ENCODE results near the gene OTX2. TPM values are rescaled to one million over a fixed set of nuclear protein-coding genes. Genes with fewer than 3 reads are reported as not detected.

Gene OTX2
- total and polyA plus RNA-seq, 2 experiments from 2014 or later: 16.5 to 23.9 TPM

DNA sequence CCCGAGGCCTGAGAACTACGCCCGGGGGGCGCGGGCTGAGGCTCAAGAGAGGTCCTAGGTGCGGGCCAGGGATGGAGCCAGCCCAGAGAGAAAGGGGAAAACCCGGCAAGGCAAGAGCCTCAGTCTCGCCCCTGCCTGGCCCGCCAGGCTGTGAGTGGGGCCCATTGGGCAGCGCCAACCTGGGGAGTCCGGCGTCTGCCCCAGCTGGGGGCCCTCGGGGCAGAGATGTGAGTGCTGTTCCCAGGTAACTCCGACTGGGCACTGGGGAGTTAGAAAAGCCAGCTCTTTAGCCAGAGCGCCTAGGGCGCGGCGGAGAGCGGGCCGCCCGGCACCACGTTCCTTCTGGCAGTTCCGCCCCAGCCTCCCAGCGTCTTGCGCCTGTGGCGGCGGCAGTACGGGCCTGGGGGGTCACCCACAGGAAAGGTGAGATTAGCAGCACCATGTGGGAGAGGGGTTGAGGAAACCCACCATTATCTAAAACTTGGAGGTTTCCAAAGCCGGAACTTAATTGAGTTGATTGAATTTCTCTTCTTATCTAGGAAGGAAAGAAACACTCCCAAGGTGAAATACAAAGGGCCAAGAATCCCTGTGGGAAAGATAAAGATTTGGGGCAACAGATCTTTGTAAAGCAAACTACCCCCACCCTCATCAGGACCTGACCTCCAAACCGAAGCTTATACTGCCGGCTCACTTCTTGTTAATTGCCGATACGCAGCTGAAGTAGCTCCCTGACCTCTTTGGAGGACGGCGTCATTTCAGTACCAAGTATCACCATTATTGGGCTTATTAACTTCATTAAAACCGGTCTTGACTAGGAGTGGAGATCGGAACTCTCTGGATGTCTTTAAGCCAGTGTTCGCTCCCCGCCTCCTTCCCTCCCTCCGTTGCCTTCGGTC lies 11.6 kb downstream of the OTX2 start:
- H3K79me2 ChIP-seq (replicated peaks; ENCODE audit: insufficient read depth): peaks cover 29% of the 10 kb centered on the region
- peaks cover 22% of the 10 kb centered on the region for H3F3A ChIP-seq (replicated peaks; ENCODE audit: low read depth)
- H4K20me1 ChIP-seq (replicated peaks; ENCODE audit: insufficient read depth): no peaks in the 10 kb centered on the region
- peak overlapping the region; percentile 64 for H3K4me3 Mint-ChIP-seq
- ATAC-seq (peak; percentile 39), DNase-seq (ENCODE audit: low spot score) (peak; percentile 73)
- H3K9me3 Mint-ChIP-seq: no peaks in the 10 kb centered on the region
- H3K27ac Mint-ChIP-seq: no peak overlapping the region
- peaks cover 73% of the 10 kb centered on the region for H3K4me1 Mint-ChIP-seq
- peak overlapping the region; percentile 78 for H3K4me2 ChIP-seq
- no peaks in the 10 kb centered on the region for H3K9me2 ChIP-seq (ENCODE audit: insufficient read depth)
- H3K27me3 Mint-ChIP-seq (ENCODE audit: insufficient read depth, low read depth, poor library complexity): peaks cover 73% of the 10 kb centered on the region
- peaks cover 5% of the 10 kb centered on the region; the same call in 1 of the 2 replicates for H3K36me3 ChIP-seq (ENCODE audit: insufficient read depth)
- H3K27ac ChIP-seq (ENCODE audit: low read depth): no peak overlapping the region
- H3K4me3 ChIP-seq: peak overlapping the region; percentile 62
- peaks cover 72% of the 10 kb centered on the region for H3K4me1 ChIP-seq (ENCODE audit: insufficient read depth)
- no peak for TF ChIP-seq CREB1 (CRISPR knock-in tag; IDR thresholded peaks at IDR 0.05; ENCODE audit: low read depth)
- peak; percentile 81 for TF ChIP-seq EZH2 (IDR thresholded peaks at IDR 0.05; ENCODE audit: low read depth, unreplicated experiment)
- H3K36me3 Mint-ChIP-seq (ENCODE audit: low read depth): peaks cover 39% of the 10 kb centered on the region
- H3K27me3 ChIP-seq (ENCODE audit: insufficient read depth): peaks cover 95% of the 10 kb centered on the region
- H2AFZ ChIP-seq: peak overlapping the region; percentile 58

- Histone ChIP-seq H3K79me2 (replicated peaks; ENCODE audit: insufficient read depth) (peaks cover 20% of the 10 kb centered on the region), H3K36me3 (ENCODE audit: insufficient read depth) (peaks cover 5% of the 10 kb centered on the region; the same call in 1 of the 2 replicates), H3K4me3 (peak overlapping the region; percentile 62), H3K27me3 (ENCODE audit: insufficient read depth) (peaks cover 95% of the 10 kb centered on the region), H3K27ac (ENCODE audit: low read depth) (no peak overlapping the region), H3F3A (replicated peaks; ENCODE audit: low read depth) (peaks cover 22% of the 10 kb centered on the region), H2AFZ (peak overlapping the region; percentile 40), H3K9me2 (ENCODE audit: insufficient read depth) (peaks cover 3% of the 10 kb centered on the region; the same call in 1 of the 2 replicates), H3K4me1 (ENCODE audit: insufficient read depth) (peaks cover 67% of the 10 kb centered on the region), H3K4me2 (peak overlapping the region; percentile 78), H4K20me1 (replicated peaks; ENCODE audit: insufficient read depth) (no peaks in the 10 kb centered on the region)
- peaks cover 69% of the 10 kb centered on the region for H3K4me1 Mint-ChIP-seq
- H3K27me3 Mint-ChIP-seq (ENCODE audit: insufficient read depth, low read depth, poor library complexity): peaks cover 71% of the 10 kb centered on the region
- H3K27ac Mint-ChIP-seq: no peak overlapping the region; the same call in 1 of the 2 replicates
- peaks cover 30% of the 10 kb centered on the region for H3K36me3 Mint-ChIP-seq (ENCODE audit: low read depth)
- peak overlapping the region; percentile 81 for H3K4me3 Mint-ChIP-seq
- H3K9me3 Mint-ChIP-seq: no peaks in the 10 kb centered on the region
- ATAC-seq: peak; percentile 14
- TF ChIP-seq REST (IDR thresholded peaks at IDR 0.05; ENCODE audit: unreplicated experiment) (no peak), EZH2 (IDR thresholded peaks at IDR 0.05; ENCODE audit: low read depth, unreplicated experiment) (peak; percentile 66), ZNF114 (CRISPR knock-in tag; IDR thresholded peaks at IDR 0.05) (no peak), EZH2phosphoT487 (IDR thresholded peaks at IDR 0.05; ENCODE audit: unreplicated experiment) (no peak)
- peak; percentile 67 for DNase-seq (ENCODE audit: low spot score)
These were observed 12.5 kb downstream of the OTX2 start for GRCh38 chr14:56797569-56798446.
